Liver (tissue), 9 donors: ENCODE data around the gene MDC1. TPM values are rescaled to one million over a fixed set of nuclear protein-coding genes. Genes with fewer than 3 reads are reported as not detected.

Source experiments
- DNase-seq: peaks from one replicate; pipeline ENCODE4 v3.0.0-alpha.2; 2017; ENCODE audit warnings: low spot score
- H3K27ac ChIP-seq, 2 donors: one replicate each; pipeline ENCODE4 v1.7.0; 2013; ENCODE audit warnings: inconsistent platforms in 2 of 2, low read length in 2 of 2, control low read depth in 1 of 2, low read depth in 1 of 2, mild to moderate bottlenecking in 1 of 2
- H3K27me3 ChIP-seq, 4 donors: one replicate each; pipeline versions ENCODE4 v1.6.1 to v1.7.0; 2013; ENCODE audit warnings: low read length in 3 of 4, inconsistent platforms in 1 of 4, mild to moderate bottlenecking in 1 of 4, moderate library complexity in 1 of 4; ENCODE audit not compliant: control insufficient read depth in 4 of 4, insufficient read depth in 4 of 4
- H3K36me3 ChIP-seq, 4 donors: one replicate each; pipeline versions ENCODE4 v1.6.1 to v1.7.0; 2013; ENCODE audit warnings: low read length in 3 of 4, mild to moderate bottlenecking in 3 of 4, low read depth in 1 of 4, moderate library complexity in 1 of 4; ENCODE audit not compliant: control insufficient read depth in 4 of 4, insufficient read depth in 3 of 4
- H3K4me1 ChIP-seq, 4 donors: one replicate each; pipeline versions ENCODE4 v1.6.1 to v1.7.0; 2013; ENCODE audit warnings: low read length in 3 of 4, mild to moderate bottlenecking in 3 of 4, moderate library complexity in 1 of 4; ENCODE audit not compliant: control insufficient read depth in 4 of 4, insufficient read depth in 4 of 4
- H3K4me3 ChIP-seq, 3 donors: one replicate each; pipeline versions ENCODE4 v1.6.1 to v1.7.0; 2013; ENCODE audit warnings: low read length in 3 of 3, control low read depth in 1 of 3, low read depth in 1 of 3, mild to moderate bottlenecking in 1 of 3
- H3K9ac ChIP-seq, 2 donors: one replicate each; pipeline ENCODE4 v1.7.0; 2013; ENCODE audit warnings: low read length in 2 of 2, mild to moderate bottlenecking in 2 of 2, moderate library complexity in 2 of 2, control low read depth in 1 of 2, low read depth in 1 of 2
- H3K9me3 ChIP-seq, 4 donors: one replicate each; pipeline versions ENCODE4 v1.6.1 to v1.7.0; 2013; ENCODE audit warnings: low read length in 3 of 4; ENCODE audit not compliant: control insufficient read depth in 4 of 4
- ATF3 ChIP-seq: IDR thresholded peaks from 2 replicates; pipeline ENCODE4 v1.6.1; 2016; ENCODE audit warnings: antibody characterized with exemption
- FOXA1 ChIP-seq: IDR thresholded peaks from 2 replicates; pipeline ENCODE4 v1.6.1; 2016; ENCODE audit warnings: antibody characterized with exemption
- HNF4A ChIP-seq, 2 donors: conservative IDR thresholded peaks; 2 replicates each; pipeline ENCODE4 v1.6.1; 2016; ENCODE audit warnings: antibody characterized with exemption in 2 of 2, mild to moderate bottlenecking in 2 of 2
- HNF4G ChIP-seq: IDR thresholded peaks from 2 replicates; pipeline ENCODE4 v1.6.1; 2016; ENCODE audit warnings: antibody characterized with exemption
- MAX ChIP-seq: IDR thresholded peaks from 2 replicates; pipeline ENCODE4 v1.6.1; 2016; ENCODE audit warnings: antibody characterized with exemption
- NR2F2 ChIP-seq: IDR thresholded peaks from 2 replicates; pipeline ENCODE4 v1.6.1; 2016; ENCODE audit warnings: antibody characterized with exemption
- REST ChIP-seq: IDR thresholded peaks from 2 replicates; pipeline ENCODE4 v1.6.1; 2016; ENCODE audit warnings: antibody characterized with exemption, mild to moderate bottlenecking
- RXRA ChIP-seq, 2 donors: IDR thresholded peaks; 2 replicates each; pipeline ENCODE4 v1.6.1; 2017 to 2018; ENCODE audit warnings: antibody characterized with exemption in 2 of 2, mild to moderate bottlenecking in 1 of 2
- TAF1 ChIP-seq: conservative IDR thresholded peaks from 2 replicates; pipeline ENCODE4 v1.6.1; 2016; ENCODE audit warnings: antibody characterized with exemption, mild to moderate bottlenecking
- YY1 ChIP-seq: IDR thresholded peaks from 2 replicates; pipeline ENCODE4 v1.6.1; 2016; ENCODE audit warnings: antibody characterized with exemption, mild to moderate bottlenecking
- ZBTB33 ChIP-seq: IDR thresholded peaks from 2 replicates; pipeline ENCODE4 v1.6.1; 2016; ENCODE audit warnings: antibody characterized with exemption
- WGBS: extraction: QIAGEN DNeasy Blood & Tissue Kit; methylation state at CpG from one replicate; pipeline ENCODE4 v1.1.7; 2013; 5-methylcytosine and 5-hydroxymethylcytosine counted together
- polyA plus RNA-seq, 2 donors: library from polyadenylated mRNA; stranded (reverse) in 1 of 2; unstranded in 1 of 2; fragments of 200-250 nt in 1 of 2; fragments of >200 nt in 1 of 2; fragmentation: Nextera tagmentation in 1 of 2; extraction: Ambion mirVana in 1 of 2; gene quantifications; one replicate each; pipeline versions ENCODE4 v1.2.1 to v1.2.3, GENCODE V29; 2013 to 2015
- total RNA-seq, 2 donors: library from RNA; depleted of rRNA; stranded (reverse); fragments of >200 nt; gene quantifications; one replicate each; pipeline ENCODE4 v1.2.3, GENCODE V29; 2014
- donor health status: healthy.
- donor health status: healthy.
- donor health status: healthy.
- donor health status: healthy.
- donor health status: healthy.

MDC1 gene
- total and polyA plus RNA-seq, 4 donors, result 5.9 to 15.5 (median 8.4) TPM

- peak overlapping the region in 1 of 2 donors; percentile 0 for H3K9ac ChIP-seq
- no peak for DNase-seq
- peaks cover 21 to 84% (median 66%) of the 10 kb centered on the region in 4 donors for H3K4me1 ChIP-seq
- no peak for TF ChIP-seq REST
- H3K9me3 ChIP-seq, result no peaks in the 10 kb centered on the region
- H3K27ac ChIP-seq, result peak overlapping the region; percentile 97 to 99
- H3K4me3 ChIP-seq, result peak overlapping the region in 1 of 3 donors; percentile 60
- H3K36me3 ChIP-seq, result peaks cover 0 to 6% (median under 1%) of the 10 kb centered on the region in 4 donors
- 62% methylated on average over 4 of the region's 4 CpGs for WGBS
- H3K27me3 ChIP-seq, result no peaks in the 10 kb centered on the region
Measured at GRCh38 chr6:30681766-30682142, 35.3 kb downstream of the MDC1 start.

DNA sequence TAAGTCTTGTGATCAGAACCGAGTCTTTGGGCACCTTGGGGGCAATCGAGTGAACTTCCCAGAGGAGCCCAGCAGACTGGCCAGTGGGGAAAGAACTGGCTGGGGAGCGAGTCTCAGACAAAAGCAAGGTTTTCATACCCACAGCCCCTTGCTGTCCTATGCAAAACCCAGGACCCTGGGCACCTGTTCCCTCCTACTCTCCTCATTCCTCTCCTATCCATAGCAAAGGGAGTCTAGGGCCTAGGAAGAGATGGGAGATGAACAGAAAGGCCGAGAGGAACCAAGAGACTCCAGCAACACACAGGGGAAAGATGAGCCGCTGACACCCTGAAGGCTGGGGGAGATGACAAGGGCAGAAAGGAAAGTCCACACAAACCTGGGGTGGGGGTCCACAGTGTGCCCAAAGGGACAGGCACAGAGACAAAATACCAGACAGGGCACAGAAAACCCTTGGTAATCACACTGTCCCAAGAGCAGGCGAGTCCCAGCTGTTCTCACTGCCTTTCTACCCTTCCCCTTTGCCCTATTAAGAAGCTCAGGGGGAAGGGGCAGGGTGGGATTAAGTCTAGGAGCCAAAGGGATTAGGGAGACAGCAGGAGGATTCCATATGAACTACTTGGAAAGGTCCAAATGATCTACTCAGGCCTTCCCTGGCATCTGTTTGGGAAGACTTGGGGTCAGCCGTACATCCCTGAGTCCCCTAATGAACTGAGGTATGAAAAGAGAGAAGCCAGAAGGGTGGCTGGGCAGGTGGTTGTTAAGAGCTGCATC, 37.1 kb downstream of the MDC1 start:
- WGBS, result 47% methylated on average over 7 of the region's 7 CpGs
- H3K27ac ChIP-seq, result peak overlapping the region; percentile 88
- peak overlapping the region; percentile 21 to 44 (median 40) for H3K4me3 ChIP-seq
- DNase-seq, result no peak
- no peaks in the 10 kb centered on the region for H3K27me3 ChIP-seq
- peaks cover 0 to 8% (median 5%) of the 10 kb centered on the region in 4 donors for H3K36me3 ChIP-seq
- no peaks in the 10 kb centered on the region for H3K9me3 ChIP-seq
- peaks cover 16 to 82% (median 62%) of the 10 kb centered on the region in 4 donors for H3K4me1 ChIP-seq
- H3K9ac ChIP-seq, result peak overlapping the region; percentile 52 to 86
- no peak for TF ChIP-seq YY1
- TF ChIP-seq ATF3, result no peak
- no peak for TF ChIP-seq HNF4A (conservative IDR thresholded peaks at IDR 0.05)
- no peak for TF ChIP-seq NR2F2
- no peak for TF ChIP-seq ZBTB33
- no peak for TF ChIP-seq MAX
- no peak for TF ChIP-seq FOXA1
- TF ChIP-seq TAF1, result no peak
- TF ChIP-seq RXRA (IDR thresholded peaks at IDR 0.05), result no peak
- TF ChIP-seq HNF4G, result no peak
